ENCODE results near the gene PODXL2. TPM values are rescaled to one million over a fixed set of nuclear protein-coding genes. Genes with fewer than 3 reads are reported as not detected.

The PODXL2 gene
- total RNA-seq, 1 donor from 2014 or later = 25.7 TPM

DNA sequence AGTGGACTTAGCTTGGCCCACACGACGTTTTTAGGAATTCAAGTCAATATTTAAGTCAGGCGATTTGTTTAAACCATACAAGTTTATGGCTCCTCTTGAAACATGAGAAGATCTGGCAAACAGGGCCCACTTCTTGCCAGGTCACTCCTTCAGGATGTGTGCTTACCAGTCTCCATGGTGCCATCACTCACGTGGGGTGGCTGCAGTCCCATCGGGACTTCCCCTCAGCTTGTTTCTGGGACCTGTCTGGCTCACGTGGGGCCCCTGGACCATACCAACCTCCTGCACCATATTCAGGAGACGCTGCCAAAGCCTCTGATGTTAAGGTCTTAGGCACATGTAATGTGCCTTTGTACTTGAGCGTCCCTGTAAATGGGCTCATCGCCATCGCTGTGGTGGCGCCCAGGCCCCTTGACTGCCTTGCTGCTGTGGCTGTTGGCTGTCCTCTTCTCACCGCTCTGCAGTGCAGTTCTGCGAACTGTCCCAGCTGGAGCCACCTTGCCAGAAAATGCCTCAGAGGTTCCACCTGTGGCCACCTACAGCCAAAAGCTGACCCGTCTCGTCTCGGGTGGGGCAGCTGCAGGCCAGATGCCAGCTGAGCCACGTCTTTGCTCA is 21.9 kb upstream of the PODXL2 start:
- no peak overlapping the region for H3K4me3 Mint-ChIP-seq (ENCODE audit: low read depth)
- no peaks in the 10 kb centered on the region for H3K9me3 Mint-ChIP-seq (ENCODE audit: low read depth)
- no peaks in the 10 kb centered on the region for H3K27me3 Mint-ChIP-seq
- H3K27ac Mint-ChIP-seq = no peak overlapping the region
- DNase-seq (ENCODE audit: low spot score, unreplicated experiment) = no peak
- peaks cover 40% of the 10 kb centered on the region for H3K36me3 Mint-ChIP-seq (ENCODE audit: insufficient read depth)
- no peak for TF ChIP-seq CTCF (IDR thresholded peaks at IDR 0.05; ENCODE audit: unreplicated experiment)
- peaks cover 3% of the 10 kb centered on the region for H3K4me1 Mint-ChIP-seq (ENCODE audit: low read depth)

GRCh38 chr3:127607675-127608361 is 21.2 kb upstream of the PODXL2 start:
- H3K27me3 Mint-ChIP-seq = no peaks in the 10 kb centered on the region
- no peak for TF ChIP-seq CTCF (IDR thresholded peaks at IDR 0.05; ENCODE audit: unreplicated experiment)
- no peaks in the 10 kb centered on the region for H3K9me3 Mint-ChIP-seq (ENCODE audit: low read depth)
- H3K4me1 Mint-ChIP-seq (ENCODE audit: low read depth) = no peaks in the 10 kb centered on the region
- no peak for DNase-seq (ENCODE audit: low spot score, unreplicated experiment)
- H3K27ac Mint-ChIP-seq = no peak overlapping the region
- no peak overlapping the region for H3K4me3 Mint-ChIP-seq (ENCODE audit: low read depth)
- peaks cover 39% of the 10 kb centered on the region for H3K36me3 Mint-ChIP-seq (ENCODE audit: insufficient read depth)

DNA sequence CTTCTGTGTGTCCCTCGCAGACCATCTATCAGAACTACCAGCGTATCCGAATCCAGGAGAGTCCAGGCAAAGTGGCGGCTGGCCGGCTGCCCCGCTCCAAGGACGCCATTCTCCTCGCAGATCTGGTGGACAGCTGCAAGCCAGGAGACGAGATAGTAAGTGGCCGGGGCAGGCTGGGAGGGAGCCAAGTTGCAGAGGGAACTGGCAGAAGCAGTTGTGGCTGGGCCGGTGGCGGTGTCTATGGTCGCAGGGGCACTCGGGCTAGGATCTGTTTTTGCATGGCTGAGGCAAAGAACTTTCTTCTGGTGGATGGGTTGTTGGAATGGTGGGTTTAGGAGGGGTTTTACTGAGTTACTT is 20.6 kb upstream of the PODXL2 start:
- Mint-ChIP-seq H3K4me1 (ENCODE audit: low read depth) (no peaks in the 10 kb centered on the region), H3K27me3 (no peaks in the 10 kb centered on the region), H3K9me3 (ENCODE audit: low read depth) (no peaks in the 10 kb centered on the region), H3K4me3 (ENCODE audit: low read depth) (no peak overlapping the region), H3K36me3 (ENCODE audit: insufficient read depth) (peaks cover 39% of the 10 kb centered on the region), H3K27ac (peak overlapping the region; percentile 78)
- no peak for DNase-seq (ENCODE audit: low spot score, unreplicated experiment)
- no peak for TF ChIP-seq CTCF (IDR thresholded peaks at IDR 0.05; ENCODE audit: unreplicated experiment)

DNA sequence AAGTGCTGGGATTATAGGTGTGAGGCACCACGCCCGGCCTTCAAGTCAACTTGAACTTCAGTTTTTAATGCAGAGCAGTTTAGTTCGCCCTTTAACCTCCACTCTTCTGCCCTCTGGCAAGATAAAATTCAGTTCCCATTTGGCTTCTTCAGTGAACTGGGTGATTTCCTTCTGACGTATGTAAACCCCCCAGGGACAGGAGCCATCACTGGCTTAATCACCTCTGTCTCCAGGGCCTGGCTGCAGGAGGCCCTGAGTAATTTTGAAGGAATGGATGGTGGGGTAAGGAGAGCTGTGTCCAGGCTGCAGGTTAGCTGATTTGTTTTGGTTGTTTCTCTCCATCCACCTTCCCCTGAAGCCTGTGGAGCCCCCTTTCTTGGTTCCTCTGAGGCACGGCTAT is 18.9 kb upstream of the PODXL2 start:
- Mint-ChIP-seq H3K9me3 (ENCODE audit: low read depth) (no peaks in the 10 kb centered on the region), H3K27me3 (no peaks in the 10 kb centered on the region), H3K4me1 (ENCODE audit: low read depth) (no peaks in the 10 kb centered on the region), H3K27ac (no peak overlapping the region), H3K36me3 (ENCODE audit: insufficient read depth) (peaks cover 36% of the 10 kb centered on the region), H3K4me3 (ENCODE audit: low read depth) (no peak overlapping the region)
- TF ChIP-seq CTCF (IDR thresholded peaks at IDR 0.05; ENCODE audit: unreplicated experiment) = no peak
- no peak for DNase-seq (ENCODE audit: low spot score, unreplicated experiment)

DNA sequence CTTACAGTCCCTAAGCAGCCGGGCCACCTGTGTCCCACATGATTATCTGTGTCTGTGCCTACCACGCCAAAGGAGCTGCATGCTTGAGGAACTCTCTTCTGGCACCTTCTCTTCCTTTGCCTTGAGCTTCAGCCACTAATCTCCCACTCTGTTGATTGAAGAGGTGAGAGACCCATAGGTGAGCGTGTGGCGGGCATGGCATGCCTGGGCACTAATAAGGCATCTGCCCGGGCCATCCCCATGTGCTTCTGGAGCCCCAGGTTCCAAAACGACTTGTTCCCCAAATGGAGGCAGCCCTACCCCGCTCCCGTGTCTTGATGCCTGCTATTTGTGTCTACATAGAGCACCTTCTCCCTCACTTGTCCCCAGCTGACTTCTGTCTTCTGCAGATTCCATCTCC is 17.7 kb upstream of the PODXL2 start:
- no peak for TF ChIP-seq CTCF (IDR thresholded peaks at IDR 0.05; ENCODE audit: unreplicated experiment)
- H3K4me3 Mint-ChIP-seq (ENCODE audit: low read depth) = no peak overlapping the region
- H3K36me3 Mint-ChIP-seq (ENCODE audit: insufficient read depth) = peaks cover 34% of the 10 kb centered on the region
- no peaks in the 10 kb centered on the region for H3K27me3 Mint-ChIP-seq
- no peak for DNase-seq (ENCODE audit: low spot score, unreplicated experiment)
- H3K27ac Mint-ChIP-seq = no peak overlapping the region
- no peaks in the 10 kb centered on the region for H3K9me3 Mint-ChIP-seq (ENCODE audit: low read depth)
- no peaks in the 10 kb centered on the region for H3K4me1 Mint-ChIP-seq (ENCODE audit: low read depth)

Measured in progenitor cell of endocrine pancreas (in vitro differentiated cells).